ENCODE measurements around the gene GDPD5. TPM values are rescaled to one million over a fixed set of nuclear protein-coding genes. Genes with fewer than 3 reads are reported as not detected.

Gene GDPD5
- polyA plus RNA-seq, 2 of the 4 experiments (the other 2 are of a cell fraction): 3.9 to 5.9 TPM

GRCh38 chr11:75527938-75528735 lies 2.4 kb upstream of the GDPD5 start:
- Histone ChIP-seq H3K27ac (no peak overlapping the region), H3K9me3 (no peaks in the 10 kb centered on the region), H3K4me3 (no peak overlapping the region), H3K4me1 (peaks cover 21% of the 10 kb centered on the region), H3K4me2 (no peak overlapping the region)
- ATAC-seq: no peak
- no peak for DNase-seq (ENCODE audit: low read depth in 1 of 2, low spot score in 1 of 2)
- TF ChIP-seq KDM5A (IDR thresholded peaks at IDR 0.05) (no peak), FOSB (CRISPR knock-in tag; IDR thresholded peaks at IDR 0.05) (no peak), USF2 (IDR thresholded peaks at IDR 0.05) (no peak), HOXB5 (CRISPR knock-in tag; IDR thresholded peaks at IDR 0.05) (no peak), RFX5 (IDR thresholded peaks at IDR 0.05) (no peak), BCL3 (IDR thresholded peaks at IDR 0.05) (no peak), REST (IDR thresholded peaks at IDR 0.05) (no peak)
- ChIA-PET CTCF (interaction anchor here (1.1 to 17.4 kb wide), 12 partner anchors 7 to 248 kb away, joined by 3 to 432 read pairs (median 8); no protein-coding TSS in a partner anchor), POLR2A (interaction anchor here (0.5 to 1.2 kb wide), 2 partner anchors 32 to 112 kb away, joined by 3 to 4 read pairs; no protein-coding TSS in a partner anchor)
- FAIRE-seq: no peak
- WGBS (ENCODE audit: missing lambda C conversion rate): 58% methylated on average over 10 of the region's 10 CpGs

- peaks cover 19% of the 10 kb centered on the region for H3K4me1 ChIP-seq
- FAIRE-seq (no peak), DNase-seq (ENCODE audit: low read depth in 1 of 2, low spot score in 1 of 2) (no peak), ATAC-seq (no peak)
- WGBS (ENCODE audit: missing lambda C conversion rate): 97% methylated on average over 5 of the region's 5 CpGs
- no peak overlapping the region; the same call in 2 of the 3 replicates for H3K4me2 ChIP-seq
- ChIA-PET POLR2A (interaction anchor here (1.2 kb wide), 1 partner anchor 31 kb away, joined by 3 read pairs; no protein-coding TSS in a partner anchor), CTCF (interaction anchor here (1.3 to 17.4 kb wide), 4 partner anchors 85 to 142 kb away, joined by 3 to 432 read pairs (median 88); no protein-coding TSS in a partner anchor)
- TF ChIP-seq GATA3 (IDR thresholded peaks at IDR 0.05; ENCODE audit: borderline replicate concordance) (no peak), FOSL2 (IDR thresholded peaks at IDR 0.05) (no peak), FOSL2 (CRISPR knock-in tag; IDR thresholded peaks at IDR 0.05) (no peak), CTCF (IDR thresholded peaks at IDR 0.05) (no peak)
- H3K4me3 ChIP-seq: no peak overlapping the region
- H3K9me3 ChIP-seq: no peaks in the 10 kb centered on the region
- H3K27ac ChIP-seq: no peak overlapping the region
Observed at GRCh38 chr11:75527130-75527529, 1.4 kb upstream of the GDPD5 start.

- FAIRE-seq (no peak), DNase-seq (ENCODE audit: low read depth in 1 of 2, low spot score in 1 of 2) (no peak), ATAC-seq (peak in 1 of 2 experiments; percentile 8; a peak in 3 of 6 replicates)
- Histone ChIP-seq H3K4me3 (peak overlapping the region; percentile 91), H3K4me1 (peaks cover 16% of the 10 kb centered on the region), H3K27ac (peak overlapping the region; percentile 95), H3K4me2 (peak overlapping the region; percentile 88), H3K9me3 (no peaks in the 10 kb centered on the region)
- ChIA-PET CTCF (interaction anchor here (0.6 to 17.4 kb wide), 13 partner anchors 11 to 186 kb away, joined by 3 to 432 read pairs (median 4); no protein-coding TSS in a partner anchor), POLR2A (interaction anchor here (0.7 to 1.1 kb wide), 3 partner anchors 27 to 1112 kb away, joined by 4 to 5 read pairs (median 4); no protein-coding TSS in a partner anchor)
- 6% methylated on average over 9 of the region's 21 CpGs for WGBS (ENCODE audit: missing lambda C conversion rate)
- TF ChIP-seq FOSL2 (IDR thresholded peaks at IDR 0.05) (no peak), FOSL2 (CRISPR knock-in tag; IDR thresholded peaks at IDR 0.05) (no peak), HDAC2 (IDR thresholded peaks at IDR 0.05) (no peak), HOXB13 (CRISPR knock-in tag; IDR thresholded peaks at IDR 0.05; ENCODE audit: low read depth) (no peak), EHF (CRISPR knock-in tag; IDR thresholded peaks at IDR 0.05) (no peak), MAFK (IDR thresholded peaks at IDR 0.05; ENCODE audit: partially characterized antibody) (no peak), ELK1 (IDR thresholded peaks at IDR 0.05; ENCODE audit: low read depth, low read length) (no peak), FOSB (CRISPR knock-in tag; IDR thresholded peaks at IDR 0.05) (no peak), TFCP2L1 (CRISPR knock-in tag; IDR thresholded peaks at IDR 0.05) (no peak), SMC3 (IDR thresholded peaks at IDR 0.05) (no peak), E2F6 (IDR thresholded peaks at IDR 0.05; ENCODE audit: borderline replicate concordance, low read depth) (no peak), HMGXB4 (CRISPR knock-in tag; IDR thresholded peaks at IDR 0.05; ENCODE audit: borderline replicate concordance) (no peak)
Observed at GRCh38 chr11:75526192-75526541, 426 bp upstream of the GDPD5 start.
